Neutrophil (primary cell): ENCODE results near the gene SEC62.
A peak's percentile ranks its signal among the peaks of the same experiment; 100 is the strongest.

ENCODE experiments used
- H3K27ac ChIP-seq: fragments of 200-600 bp; sonication (generic); 2 replicates; pipeline ENCODE4 v1.5.1; 2016; ENCODE audit warnings: mild to moderate bottlenecking, moderate library complexity
- H3K27me3 ChIP-seq: fragments of 200-600 bp; sonication (generic); 2 replicates; pipeline ENCODE4 v1.6.0; 2016; ENCODE audit warnings: mild to moderate bottlenecking
- H3K36me3 ChIP-seq: fragments of 200-600 bp; sonication (generic); 2 replicates; pipeline ENCODE4 v1.5.1; 2017
- H3K4me1 ChIP-seq, 2 experiments: fragments of 200-600 bp in 1 of 2; sonication (generic) in 1 of 2; 1 replicate in 1 of 2; 2 replicates in 1 of 2; pipeline versions ENCODE4 v1.5.1 to v1.6.1; 2013 to 2016; ENCODE audit warnings: low read depth in 1 of 2, low read length in 1 of 2, mild to moderate bottlenecking in 1 of 2, moderate library complexity in 1 of 2; ENCODE audit not compliant: control insufficient read depth in 1 of 2, insufficient read depth in 1 of 2
- H3K4me3 ChIP-seq, 2 experiments: fragments of 200-600 bp in 1 of 2; sonication (generic) in 1 of 2; 1 replicate in 1 of 2; 2 replicates in 1 of 2; pipeline ENCODE4 v1.5.1; 2013 to 2016; ENCODE audit warnings: low read depth in 1 of 2, low read length in 1 of 2, mild to moderate bottlenecking in 1 of 2, moderate library complexity in 1 of 2
- H3K9me3 ChIP-seq: fragments of 200-600 bp; sonication (generic); 2 replicates; pipeline ENCODE4 v1.5.1; 2016
- CTCF ChIP-seq: fragments of 200-600 bp; sonication (generic); IDR thresholded peaks from 2 replicates; pipeline ENCODE4 v1.5.1; 2016; ENCODE audit warnings: antibody characterized with exemption

Gene SEC62

GRCh38 chr3:170044795-170045244 is 78.2 kb downstream of the SEC62 start:
- Histone ChIP-seq H3K27ac (peak overlapping the region; percentile 91), H3K4me1 (peaks cover 53 to 56% of the 10 kb centered on the region in 2 experiments), H3K4me3 (peak overlapping the region; percentile 33 to 46), H3K9me3 (no peaks in the 10 kb centered on the region), H3K27me3 (no peaks in the 10 kb centered on the region), H3K36me3 (peaks cover 13% of the 10 kb centered on the region)
- no peak for TF ChIP-seq CTCF

- no peaks in the 10 kb centered on the region for H3K27me3 ChIP-seq
- H3K4me3 ChIP-seq: no peak overlapping the region
- H3K27ac ChIP-seq: peak overlapping the region; percentile 91
- H3K36me3 ChIP-seq: peaks cover 6% of the 10 kb centered on the region
- TF ChIP-seq CTCF: no peak
- no peaks in the 10 kb centered on the region for H3K9me3 ChIP-seq
- peaks cover 42 to 44% of the 10 kb centered on the region in 2 experiments for H3K4me1 ChIP-seq
These were observed 79.9 kb downstream of the SEC62 start for GRCh38 chr3:170046269-170047132.

GRCh38 chr3:170047133-170047404 is 80.5 kb downstream of the SEC62 start:
- Histone ChIP-seq H3K4me3 (no peak overlapping the region), H3K27me3 (no peaks in the 10 kb centered on the region), H3K36me3 (peaks cover 6% of the 10 kb centered on the region), H3K9me3 (no peaks in the 10 kb centered on the region), H3K4me1 (peaks cover 40 to 42% of the 10 kb centered on the region in 2 experiments), H3K27ac (peak overlapping the region; percentile 91)
- no peak for TF ChIP-seq CTCF
